Kidney (tissue), 14 donors: ENCODE data around the gene SLC22A15. TPM values are rescaled to one million over a fixed set of nuclear protein-coding genes. Genes with fewer than 3 reads are reported as not detected.

Experiments used
- DNase-seq, 5 donors: peaks; one replicate each; pipeline ENCODE4 v3.0.0-alpha.2; 2013 to 2020
- FAIRE-seq: peaks from 2 replicates; lab custom pipeline; 2012; peaks lifted over from hg19 to GRCh38; lab: Jason Lieb, UNC
- H3K27ac ChIP-seq, 2 donors: one replicate each; pipeline ENCODE4 v1.7.0; 2013; ENCODE audit warnings: low read depth in 2 of 2, low read length in 2 of 2, inconsistent platforms in 1 of 2
- H3K27me3 ChIP-seq: one replicate; pipeline ENCODE4 v1.7.1; 2013; ENCODE audit warnings: low read length, inconsistent platforms; ENCODE audit not compliant: control insufficient read depth, insufficient read depth
- H3K36me3 ChIP-seq, 3 donors: one replicate each; pipeline versions ENCODE4 v1.7.0 to v1.7.1; 2013; ENCODE audit warnings: low read length in 3 of 3, control low read depth in 1 of 3, inconsistent platforms in 1 of 3; ENCODE audit not compliant: insufficient read depth in 3 of 3, control insufficient read depth in 2 of 3
- H3K4me1 ChIP-seq, 3 donors: one replicate each; pipeline versions ENCODE4 v1.7.0 to v1.7.1; 2013; ENCODE audit warnings: low read length in 3 of 3, inconsistent platforms in 1 of 3, low read depth in 1 of 3; ENCODE audit not compliant: control insufficient read depth in 2 of 3, insufficient read depth in 2 of 3
- H3K4me3 ChIP-seq, 3 donors: one replicate each; pipeline versions ENCODE4 v1.7.0 to v1.8.1; 2013; ENCODE audit warnings: low read length in 3 of 3, control low read depth in 1 of 3, inconsistent platforms in 1 of 3
- H3K9ac ChIP-seq, 3 donors: one replicate each; pipeline versions ENCODE4 v1.7.0 to v1.7.1; 2013; ENCODE audit warnings: low read length in 3 of 3, control low read depth in 1 of 3, inconsistent platforms in 1 of 3
- H3K9me3 ChIP-seq, 3 donors: one replicate each; pipeline versions ENCODE4 v1.7.0 to v1.7.1; 2013; ENCODE audit warnings: low read length in 3 of 3, control low read depth in 1 of 3, inconsistent platforms in 1 of 3; ENCODE audit not compliant: control insufficient read depth in 2 of 3, insufficient read depth in 1 of 3
- intact Hi-C: fragments of 100-400 bp; cut with DNase I; formaldehyde crosslinking; loops from one replicate; pipeline ENCODE4 v1.11.1; 2022
- polyA plus RNA-seq: library from polyadenylated mRNA; stranded (reverse); fragments of 350-450 nt; fragmentation: Illumina TruSeq; extraction: RNeasy Lipid Tissue Mini Kit (QIAGEN cat#74804); gene quantifications from one replicate; pipeline ENCODE4 v1.2.3, GENCODE V29; 2014; ENCODE audit warnings: low read depth, low replicate concordance; ENCODE audit not compliant: insufficient read depth
- total RNA-seq: library from RNA; stranded (reverse); fragmentation: NEBNext Ultra II Directional; extraction: Animal tissue kit (Norgen Biotek cat#: 25700); gene quantifications from one replicate; pipeline ENCODE4 v1.2.1, GENCODE V29; 2021
- TF ChIP-seq, protein P1 (sequence below): IDR thresholded peaks from 3 replicates; pipeline ENCODE4 v1.5.1; 2012; ENCODE audit warnings: mild to moderate bottlenecking, moderate library complexity, borderline replicate concordance; ENCODE audit not compliant: insufficient read depth; ENCODE audit errors: extremely low read depth
- donor health status: control.
- donor health status: control.
- donor health status: control.
- donor health status: control.
- donor health status: control.
- donor health status: DM: yes; HTN: yes; CAD: no.
- donor health status: Normal renal cell carcinoma (clear cell type).

SLC22A15 gene
- total and polyA plus RNA-seq, 2 donors from 2014 or later = 3.5 to 9.8 TPM

DNA sequence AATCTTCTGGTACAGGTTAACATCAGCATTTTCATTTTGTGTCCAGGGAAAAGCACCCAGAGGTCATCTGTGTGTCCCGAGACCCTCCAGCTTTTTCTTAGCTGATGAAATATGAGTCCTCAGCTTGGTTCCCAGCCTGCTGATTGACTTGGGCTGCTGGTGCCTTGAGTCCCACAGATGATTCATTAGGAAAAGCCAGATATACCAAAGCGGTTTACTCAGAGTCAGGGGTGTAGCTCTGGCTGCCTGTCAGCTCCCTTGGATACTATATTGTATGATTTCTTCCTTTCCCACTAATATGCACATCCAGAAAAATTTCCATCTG lies 91.2 kb downstream of the SLC22A15 start:
- no peak overlapping the region for H3K4me3 ChIP-seq
- H3K4me1 ChIP-seq = no peaks in the 10 kb centered on the region
- H3K27ac ChIP-seq = no peak overlapping the region
- no peak for FAIRE-seq
- DNase-seq = no peak
- TF ChIP-seq, protein P1, sequence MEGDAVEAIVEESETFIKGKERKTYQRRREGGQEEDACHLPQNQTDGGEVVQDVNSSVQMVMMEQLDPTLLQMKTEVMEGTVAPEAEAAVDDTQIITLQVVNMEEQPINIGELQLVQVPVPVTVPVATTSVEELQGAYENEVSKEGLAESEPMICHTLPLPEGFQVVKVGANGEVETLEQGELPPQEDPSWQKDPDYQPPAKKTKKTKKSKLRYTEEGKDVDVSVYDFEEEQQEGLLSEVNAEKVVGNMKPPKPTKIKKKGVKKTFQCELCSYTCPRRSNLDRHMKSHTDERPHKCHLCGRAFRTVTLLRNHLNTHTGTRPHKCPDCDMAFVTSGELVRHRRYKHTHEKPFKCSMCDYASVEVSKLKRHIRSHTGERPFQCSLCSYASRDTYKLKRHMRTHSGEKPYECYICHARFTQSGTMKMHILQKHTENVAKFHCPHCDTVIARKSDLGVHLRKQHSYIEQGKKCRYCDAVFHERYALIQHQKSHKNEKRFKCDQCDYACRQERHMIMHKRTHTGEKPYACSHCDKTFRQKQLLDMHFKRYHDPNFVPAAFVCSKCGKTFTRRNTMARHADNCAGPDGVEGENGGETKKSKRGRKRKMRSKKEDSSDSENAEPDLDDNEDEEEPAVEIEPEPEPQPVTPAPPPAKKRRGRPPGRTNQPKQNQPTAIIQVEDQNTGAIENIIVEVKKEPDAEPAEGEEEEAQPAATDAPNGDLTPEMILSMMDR = no peak
- H3K9me3 ChIP-seq = no peaks in the 10 kb centered on the region
- H3K27me3 ChIP-seq = no peaks in the 10 kb centered on the region
- no peak overlapping the region for H3K9ac ChIP-seq
- no peaks in the 10 kb centered on the region for H3K36me3 ChIP-seq
- intact Hi-C loops = no loop called here

DNA sequence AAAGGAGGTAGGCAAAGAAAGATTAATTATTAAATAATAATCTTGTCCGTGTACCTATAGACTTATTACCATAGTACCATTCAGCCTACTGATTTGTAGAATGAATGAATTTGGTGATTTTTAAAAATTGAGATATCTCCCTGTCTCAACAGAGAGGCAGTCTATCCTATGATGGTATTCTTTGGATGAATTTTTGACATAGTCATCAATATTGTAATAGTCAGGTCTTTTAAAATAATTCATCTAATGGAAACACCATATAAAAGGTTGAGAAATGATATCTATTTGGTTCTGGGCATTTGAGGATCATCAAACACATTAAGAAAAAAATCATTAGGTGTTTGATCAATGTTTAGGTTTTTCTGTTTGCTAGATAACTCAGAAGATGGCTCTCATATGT lies 99.3 kb downstream of the SLC22A15 start:
- Histone ChIP-seq H3K4me1 (no peaks in the 10 kb centered on the region), H3K36me3 (no peaks in the 10 kb centered on the region), H3K27me3 (no peaks in the 10 kb centered on the region), H3K9me3 (no peaks in the 10 kb centered on the region), H3K27ac (no peak overlapping the region), H3K9ac (no peak overlapping the region), H3K4me3 (no peak overlapping the region)
- intact Hi-C loops = no loop called here
- TF ChIP-seq, protein P1 = no peak
- no peak for FAIRE-seq
- DNase-seq = no peak

- H3K27ac ChIP-seq = no peak overlapping the region
- TF ChIP-seq, protein P1 = no peak
- no peak for FAIRE-seq
Observed at GRCh38 chr1:116075990-116076389, 99.7 kb downstream of the SLC22A15 start.

DNA sequence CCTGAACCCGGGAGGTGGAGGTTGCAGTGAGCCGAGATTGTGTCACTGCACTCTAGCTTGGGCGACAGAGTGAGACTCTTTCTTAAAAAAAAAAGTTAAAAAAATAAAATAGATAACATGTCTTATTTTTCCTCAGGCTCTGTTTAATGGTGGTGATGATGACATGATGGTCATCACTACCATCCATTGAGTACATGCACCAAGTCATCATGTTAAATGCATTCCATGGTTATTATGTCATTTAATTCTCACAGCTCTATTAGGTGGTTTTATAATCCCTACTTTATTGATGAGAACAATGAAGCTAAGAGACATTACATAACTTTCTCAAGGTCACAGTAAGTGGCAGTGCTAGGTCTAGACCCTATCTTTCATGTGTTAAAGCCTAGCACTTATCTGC lies 100.5 kb downstream of the SLC22A15 start:
- H3K4me3 ChIP-seq = no peak overlapping the region
- intact Hi-C loops = no loop called here
- H3K27me3 ChIP-seq = no peaks in the 10 kb centered on the region
- H3K9ac ChIP-seq = no peak overlapping the region
- TF ChIP-seq, protein P1 = no peak
- DNase-seq (no peak), FAIRE-seq (no peak)
- no peaks in the 10 kb centered on the region for H3K9me3 ChIP-seq
- no peak overlapping the region for H3K27ac ChIP-seq
- H3K36me3 ChIP-seq = no peaks in the 10 kb centered on the region
- no peaks in the 10 kb centered on the region for H3K4me1 ChIP-seq

More at GRCh38 chr1:116075990-116076389, 99.7 kb downstream of the SLC22A15 start:
- H3K36me3 ChIP-seq = no peaks in the 10 kb centered on the region
- H3K27me3 ChIP-seq = no peaks in the 10 kb centered on the region
- no peaks in the 10 kb centered on the region for H3K4me1 ChIP-seq
- no peak overlapping the region for H3K9ac ChIP-seq
- H3K9me3 ChIP-seq = no peaks in the 10 kb centered on the region
- no peak overlapping the region for H3K4me3 ChIP-seq
- intact Hi-C loops = no loop called here
- no peak for DNase-seq
